Effector memory CD8-positive, alpha-beta T cell (primary cell): Measurements from ENCODE around the gene PARVA.

Source experiments
- ATAC-seq: fragments of 150-1000 bp; cut with Tn5 transposase; replicated peaks from 2 replicates; pipeline ENCODE4 v1.10.0; 2021; ENCODE audit warnings: mild to moderate bottlenecking, moderate library complexity
- DNase-seq, 3 experiments: peaks; one replicate each; pipeline ENCODE4 v3.0.0; 2021
- H3K27ac Mint-ChIP-seq, 2 donors: one replicate each; pipeline ENCODE4 v1.8.0; 2022; ENCODE audit warnings: mild to moderate bottlenecking in 2 of 2, mixed read lengths in 2 of 2, moderate library complexity in 2 of 2
- H3K27me3 Mint-ChIP-seq, 2 donors: one replicate each; pipeline ENCODE4 v1.8.0; 2022; ENCODE audit warnings: mixed read lengths in 2 of 2
- H3K36me3 Mint-ChIP-seq: one replicate; pipeline ENCODE4 v1.8.0; 2022; ENCODE audit warnings: mild to moderate bottlenecking, moderate library complexity, mixed read lengths; ENCODE audit not compliant: insufficient read depth
- H3K4me1 Mint-ChIP-seq, 2 donors: one replicate each; pipeline ENCODE4 v1.8.0; 2022; ENCODE audit warnings: low read depth in 2 of 2, mixed read lengths in 2 of 2
- H3K4me3 Mint-ChIP-seq, 2 donors: one replicate each; pipeline ENCODE4 v1.8.0; 2022; ENCODE audit warnings: mild to moderate bottlenecking in 2 of 2, mixed read lengths in 2 of 2, moderate library complexity in 2 of 2
- H3K9me3 Mint-ChIP-seq, 2 donors: one replicate each; pipeline ENCODE4 v1.8.0; 2022; ENCODE audit warnings: mixed read lengths in 2 of 2

The PARVA gene

DNA sequence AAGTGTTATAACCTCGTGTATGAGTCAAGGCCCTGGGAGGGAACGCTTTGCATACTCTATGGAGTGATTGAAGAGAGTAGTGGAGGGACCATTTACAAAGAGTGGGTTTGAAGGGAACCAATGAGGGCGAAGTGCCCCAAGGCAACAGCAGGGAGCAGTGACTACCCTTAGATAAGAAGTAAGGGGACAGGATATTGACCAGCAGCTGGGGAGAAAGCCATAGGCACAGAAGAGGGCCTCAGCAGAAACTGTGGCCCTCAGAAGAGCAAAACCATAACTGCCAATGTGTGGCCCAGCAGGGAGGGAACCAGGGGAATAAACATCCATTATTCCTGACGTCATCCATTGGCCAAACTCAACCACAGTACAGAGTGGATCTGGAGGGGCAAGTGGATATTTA, 24.7 kb downstream of the PARVA start:
- H3K27me3 Mint-ChIP-seq, result peaks cover 0 to 9% of the 10 kb centered on the region in 2 donors
- H3K4me3 Mint-ChIP-seq, result no peak overlapping the region
- no peaks in the 10 kb centered on the region for H3K9me3 Mint-ChIP-seq
- peaks cover 0 to 1% of the 10 kb centered on the region in 2 donors for H3K4me1 Mint-ChIP-seq
- H3K36me3 Mint-ChIP-seq, result no peaks in the 10 kb centered on the region
- no peak for ATAC-seq
- H3K27ac Mint-ChIP-seq, result no peak overlapping the region
- no peak for DNase-seq

DNA sequence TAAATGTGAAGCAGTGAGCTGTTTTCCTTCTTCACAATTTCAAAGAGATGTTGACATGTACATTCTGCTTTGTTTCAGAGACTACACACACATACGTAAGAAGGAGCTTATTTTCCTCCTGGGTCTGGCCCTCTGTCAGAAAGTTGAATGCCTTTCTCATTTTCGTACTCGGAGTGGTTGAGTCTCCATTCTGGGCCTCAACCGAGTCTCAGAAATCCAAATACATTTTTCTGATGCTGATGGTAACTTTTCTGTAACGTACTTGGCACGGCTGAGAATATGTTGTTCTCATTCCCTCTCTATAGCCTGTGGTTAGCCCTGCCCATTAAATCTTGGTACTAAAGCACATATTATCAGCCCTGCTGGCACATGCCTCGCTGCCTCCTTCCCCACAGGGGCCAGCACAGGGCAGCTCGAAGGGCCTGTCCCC, 25.3 kb downstream of the PARVA start:
- H3K27ac Mint-ChIP-seq, result no peak overlapping the region
- no peak overlapping the region for H3K4me3 Mint-ChIP-seq
- peaks cover 0 to 1% of the 10 kb centered on the region in 2 donors for H3K4me1 Mint-ChIP-seq
- DNase-seq, result no peak
- no peaks in the 10 kb centered on the region for H3K9me3 Mint-ChIP-seq
- H3K36me3 Mint-ChIP-seq, result no peaks in the 10 kb centered on the region
- peaks cover 3 to 15% of the 10 kb centered on the region in 2 donors for H3K27me3 Mint-ChIP-seq
- no peak for ATAC-seq

DNA sequence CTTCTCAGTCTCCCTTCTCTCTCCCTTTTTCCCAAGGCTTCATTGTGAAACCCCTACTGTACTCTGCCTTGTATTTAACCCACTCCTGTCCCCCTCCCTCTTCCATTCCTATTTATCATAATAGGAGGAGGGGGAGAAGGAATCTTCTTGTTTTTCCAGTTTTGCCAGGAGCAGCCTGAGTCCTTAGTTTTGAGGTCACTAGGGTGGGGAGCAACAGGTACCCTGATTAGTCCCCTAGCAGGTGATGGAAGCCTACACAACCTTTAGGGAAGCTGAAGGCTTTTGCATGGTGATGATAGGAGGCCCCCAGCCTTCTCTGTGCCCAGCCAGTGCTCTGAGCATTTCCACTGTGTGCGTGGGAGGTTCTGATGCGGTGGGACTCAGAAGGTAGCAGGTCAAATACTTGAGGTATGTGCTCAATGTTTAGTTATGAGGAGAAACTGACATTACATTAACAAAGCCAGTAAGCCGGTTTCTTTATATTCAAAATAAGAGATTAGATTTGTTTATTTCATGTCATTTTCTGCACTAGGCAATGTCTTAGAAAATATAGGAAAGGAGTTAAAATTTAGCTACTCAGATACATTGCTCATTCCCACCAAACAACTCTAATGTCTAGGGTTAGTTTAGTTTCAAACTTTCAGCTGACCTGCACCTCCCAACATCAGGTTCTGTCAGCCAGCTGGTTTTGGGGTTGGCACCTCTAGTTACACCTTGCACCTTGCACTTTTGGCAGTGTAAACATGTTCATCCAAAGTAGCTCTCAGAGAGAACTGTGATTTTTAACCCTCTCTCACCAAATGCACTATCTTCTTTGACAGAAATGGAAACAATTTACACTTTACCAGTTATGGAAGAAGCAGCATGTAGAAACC, 26.0 kb downstream of the PARVA start:
- H3K4me3 Mint-ChIP-seq, result no peak overlapping the region
- ATAC-seq, result no peak
- H3K27ac Mint-ChIP-seq, result no peak overlapping the region

DNA sequence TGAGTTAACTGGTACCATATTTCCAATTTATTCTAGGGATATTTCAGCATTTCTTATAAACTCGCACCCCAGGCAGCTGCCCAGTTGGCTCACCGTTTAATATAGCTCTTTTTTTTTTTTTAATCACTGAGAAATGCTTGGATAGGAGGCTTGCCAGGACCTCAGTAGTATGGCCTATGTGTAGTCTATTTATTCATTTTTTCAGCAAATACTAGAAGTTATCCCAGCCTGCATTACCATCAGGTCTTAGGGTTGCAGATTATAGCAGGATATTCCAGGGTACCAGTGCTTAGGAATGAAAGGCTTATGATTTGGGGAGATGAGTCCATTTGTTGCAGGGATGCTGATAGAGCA, 26.6 kb downstream of the PARVA start:
- Mint-ChIP-seq H3K4me3 (no peak overlapping the region), H3K9me3 (no peaks in the 10 kb centered on the region), H3K27ac (no peak overlapping the region), H3K27me3 (peaks cover 15 to 23% of the 10 kb centered on the region in 2 donors), H3K36me3 (no peaks in the 10 kb centered on the region), H3K4me1 (peaks cover 0 to 1% of the 10 kb centered on the region in 2 donors)
- DNase-seq (no peak), ATAC-seq (no peak)

More for the DNA sequence above, 26.0 kb downstream of the PARVA start:
- Mint-ChIP-seq H3K4me1 (peaks cover 0 to 1% of the 10 kb centered on the region in 2 donors), H3K36me3 (no peaks in the 10 kb centered on the region), H3K27me3 (peaks cover 9 to 22% of the 10 kb centered on the region in 2 donors), H3K9me3 (no peaks in the 10 kb centered on the region)
- no peak for DNase-seq

DNA sequence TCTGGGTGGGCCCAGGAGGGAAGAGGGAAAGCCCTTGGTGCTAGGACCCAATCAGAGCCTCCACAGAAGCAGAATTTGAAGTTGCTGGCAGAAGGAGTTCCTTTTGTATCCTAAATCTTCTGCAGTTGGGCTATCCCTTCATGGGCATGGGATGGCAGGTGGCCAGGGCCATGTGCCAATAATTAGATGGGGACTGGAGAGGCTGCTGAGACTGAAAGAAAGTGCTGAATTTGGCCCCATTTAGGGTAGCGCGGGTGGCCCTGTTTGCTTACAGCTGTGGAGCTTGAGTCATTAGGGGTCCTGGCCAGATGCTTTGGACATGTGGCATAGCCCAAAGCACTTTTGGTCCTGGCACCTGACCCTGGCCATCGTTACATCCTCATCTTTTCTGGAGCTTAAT, 27.1 kb downstream of the PARVA start:
- Mint-ChIP-seq H3K36me3 (no peaks in the 10 kb centered on the region), H3K27me3 (peaks cover 20 to 23% of the 10 kb centered on the region in 2 donors), H3K9me3 (no peaks in the 10 kb centered on the region), H3K27ac (no peak overlapping the region), H3K4me3 (no peak overlapping the region), H3K4me1 (peaks cover 0 to 1% of the 10 kb centered on the region in 2 donors)
- DNase-seq (no peak), ATAC-seq (no peak)

DNA sequence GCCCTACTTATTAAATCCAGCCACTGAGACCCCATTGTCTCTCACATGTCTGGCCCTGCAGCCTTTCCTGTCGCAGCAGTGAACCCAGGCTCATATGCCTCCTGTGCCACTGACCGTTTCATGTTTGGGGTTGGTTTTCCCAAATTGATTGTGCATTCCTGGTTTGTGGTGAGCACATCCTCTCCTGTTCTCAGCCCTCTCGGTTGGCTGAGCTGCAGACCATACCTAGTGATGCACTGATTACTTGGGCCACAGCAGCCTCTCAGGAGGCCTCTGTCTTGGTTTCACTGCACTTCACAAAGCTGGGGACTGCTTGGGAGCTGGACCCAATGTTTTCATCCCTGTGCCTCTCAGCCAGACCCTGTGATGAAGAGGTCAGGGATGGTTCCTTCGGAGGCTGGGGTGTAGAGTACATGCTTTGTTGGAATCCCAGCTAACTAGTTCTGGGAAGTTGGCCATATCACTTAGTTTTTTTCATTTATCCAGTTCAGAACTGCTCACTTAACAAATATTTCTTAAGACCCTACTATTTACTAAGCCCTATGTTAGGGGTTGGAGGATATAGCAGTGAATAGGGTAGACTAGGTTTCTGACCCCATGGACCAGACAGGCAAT, 30.9 kb downstream of the PARVA start:
- ATAC-seq (no peak), DNase-seq (no peak)
- no peak overlapping the region for H3K4me3 Mint-ChIP-seq
- H3K27ac Mint-ChIP-seq, result no peak overlapping the region
- H3K27me3 Mint-ChIP-seq, result peaks cover 32 to 48% of the 10 kb centered on the region in 2 donors
- H3K4me1 Mint-ChIP-seq, result no peaks in the 10 kb centered on the region
- no peaks in the 10 kb centered on the region for H3K36me3 Mint-ChIP-seq
- H3K9me3 Mint-ChIP-seq, result no peaks in the 10 kb centered on the region

DNA sequence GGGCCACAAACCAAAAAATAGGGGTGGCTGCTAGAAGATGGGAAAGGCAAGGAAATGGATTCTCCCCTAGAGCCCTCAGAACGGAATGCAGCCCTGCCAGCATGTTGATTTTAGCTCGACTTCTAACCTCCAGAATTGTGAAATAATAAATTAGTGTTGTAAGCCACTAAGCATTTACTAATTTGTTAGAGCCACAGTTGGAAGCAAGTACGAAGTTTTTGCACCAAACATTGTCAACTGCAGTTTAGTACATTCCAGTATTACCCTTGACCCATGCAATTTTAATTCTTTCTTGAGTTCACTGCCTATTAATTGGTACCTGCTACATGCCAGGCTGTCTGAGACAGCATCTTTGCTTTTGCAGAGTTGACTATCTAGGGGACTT, 32.2 kb downstream of the PARVA start:
- no peak overlapping the region for H3K27ac Mint-ChIP-seq
- ATAC-seq (no peak), DNase-seq (no peak)
- H3K4me1 Mint-ChIP-seq, result no peaks in the 10 kb centered on the region
- H3K27me3 Mint-ChIP-seq, result peaks cover 32 to 62% of the 10 kb centered on the region in 2 donors
- no peaks in the 10 kb centered on the region for H3K36me3 Mint-ChIP-seq
- H3K4me3 Mint-ChIP-seq, result no peak overlapping the region
- no peaks in the 10 kb centered on the region for H3K9me3 Mint-ChIP-seq

DNA sequence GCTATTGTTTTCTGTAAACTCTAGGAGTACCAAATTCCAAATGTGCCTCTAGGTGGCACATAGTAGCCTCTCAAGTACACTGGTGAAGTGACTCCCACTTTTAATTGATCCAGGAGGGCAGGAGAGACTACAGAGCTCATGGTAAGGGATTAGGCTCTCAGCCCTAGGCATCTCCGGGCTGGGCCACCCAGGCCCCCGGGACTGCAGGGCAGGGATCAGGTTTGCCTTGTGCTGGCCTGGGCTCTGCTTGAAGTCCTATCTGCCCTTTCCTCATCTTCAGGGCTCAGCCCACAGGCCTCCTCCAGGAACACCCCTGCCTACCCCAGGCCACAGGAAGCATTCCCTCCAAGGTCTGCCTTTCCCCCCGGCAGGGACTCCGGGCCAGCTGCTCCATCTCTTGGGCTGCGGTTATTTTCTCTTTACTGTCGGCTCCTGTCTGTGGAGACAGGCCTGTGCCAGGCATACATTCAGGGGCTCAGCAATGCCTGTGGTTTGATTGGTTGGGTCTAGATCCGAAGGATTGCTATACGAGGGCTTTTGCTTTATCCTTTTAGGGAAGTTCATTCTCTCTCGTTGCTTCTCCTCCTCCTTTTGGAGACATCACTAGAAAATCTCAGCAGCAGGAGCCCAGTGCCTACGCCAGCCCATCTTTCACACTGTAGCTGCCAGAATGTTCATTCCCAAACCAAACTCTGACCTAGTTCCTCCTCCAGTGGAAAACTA, 32.8 kb downstream of the PARVA start:
- no peaks in the 10 kb centered on the region for H3K9me3 Mint-ChIP-seq
- ATAC-seq, result no peak

DNA sequence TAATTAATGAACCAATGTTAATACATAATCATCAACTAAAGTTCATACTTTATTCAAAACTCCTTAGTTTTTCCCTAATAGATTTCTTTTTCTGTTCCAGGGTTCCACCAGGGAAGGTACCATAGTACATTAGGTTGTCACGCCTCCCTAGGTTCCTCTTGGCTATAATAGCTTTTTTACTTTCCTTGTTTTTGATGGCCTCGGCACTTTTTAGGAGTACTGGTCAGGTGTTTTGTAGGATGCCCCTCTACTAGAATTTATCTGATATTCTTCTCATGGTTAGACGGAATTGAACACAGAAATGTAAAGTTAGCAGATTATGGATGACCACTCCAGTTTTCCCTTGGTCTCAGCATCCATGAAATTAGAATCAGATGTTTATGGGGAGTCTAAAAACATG, 34.0 kb downstream of the PARVA start:
- peaks cover 36 to 68% of the 10 kb centered on the region in 2 donors for H3K27me3 Mint-ChIP-seq
- no peak for ATAC-seq
- no peak overlapping the region for H3K27ac Mint-ChIP-seq
- H3K36me3 Mint-ChIP-seq, result no peaks in the 10 kb centered on the region
- no peak overlapping the region for H3K4me3 Mint-ChIP-seq
- no peaks in the 10 kb centered on the region for H3K9me3 Mint-ChIP-seq
- no peaks in the 10 kb centered on the region for H3K4me1 Mint-ChIP-seq
- no peak for DNase-seq

More for the DNA sequence above, 32.8 kb downstream of the PARVA start:
- H3K27me3 Mint-ChIP-seq, result peaks cover 32 to 67% of the 10 kb centered on the region in 2 donors
- H3K4me3 Mint-ChIP-seq, result no peak overlapping the region
- H3K27ac Mint-ChIP-seq, result no peak overlapping the region
- H3K4me1 Mint-ChIP-seq, result no peaks in the 10 kb centered on the region
- H3K36me3 Mint-ChIP-seq, result no peaks in the 10 kb centered on the region
- DNase-seq, result no peak

DNA sequence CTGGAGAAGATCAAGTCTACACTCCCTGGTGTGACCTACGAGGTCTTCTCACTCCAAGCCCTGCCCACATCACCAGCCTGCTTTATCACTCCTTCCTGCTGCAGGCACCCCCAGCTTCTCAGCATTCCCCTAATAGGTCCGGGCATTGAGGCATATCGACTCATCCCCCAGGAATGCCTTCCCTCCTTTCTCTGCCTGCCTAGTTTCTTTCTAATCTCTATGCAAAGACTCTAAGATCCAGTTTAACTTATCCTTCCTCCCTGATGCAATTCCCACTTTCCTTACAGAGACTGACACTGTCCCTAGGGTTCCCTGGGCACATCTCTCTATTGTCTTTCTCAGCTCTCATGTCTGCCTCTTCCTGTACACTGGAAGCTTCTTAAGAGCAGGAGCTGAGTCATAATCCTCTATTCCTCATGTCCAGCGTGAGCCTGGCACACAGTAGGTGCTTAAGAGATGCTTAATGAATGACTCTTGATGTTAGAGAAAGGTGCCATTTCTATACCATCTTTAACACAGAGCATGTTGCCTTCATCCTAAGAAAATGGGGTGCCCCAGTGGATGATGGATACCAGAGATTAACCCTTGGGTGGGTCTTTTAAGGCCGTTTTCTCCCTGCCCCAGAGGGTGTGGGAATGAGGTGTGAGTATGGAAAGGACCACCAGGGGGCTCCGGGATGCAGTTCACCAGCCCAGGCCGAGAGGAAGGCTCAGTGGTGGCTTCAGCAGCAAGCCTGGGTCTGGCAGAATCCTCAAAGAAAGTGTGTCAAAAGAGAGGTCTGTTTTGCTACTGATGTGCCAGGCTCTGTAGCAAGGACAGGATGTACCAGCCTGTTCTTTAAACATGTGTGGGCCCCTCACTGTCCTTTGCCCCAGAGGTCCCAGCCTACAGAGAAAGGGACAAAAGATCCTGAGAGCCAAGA, 34.7 kb downstream of the PARVA start:
- no peaks in the 10 kb centered on the region for H3K36me3 Mint-ChIP-seq
- ATAC-seq (no peak), DNase-seq (no peak)
- no peaks in the 10 kb centered on the region for H3K4me1 Mint-ChIP-seq
- H3K9me3 Mint-ChIP-seq, result no peaks in the 10 kb centered on the region
- no peak overlapping the region for H3K27ac Mint-ChIP-seq
- no peak overlapping the region for H3K4me3 Mint-ChIP-seq
- peaks cover 37 to 68% of the 10 kb centered on the region in 2 donors for H3K27me3 Mint-ChIP-seq

DNA sequence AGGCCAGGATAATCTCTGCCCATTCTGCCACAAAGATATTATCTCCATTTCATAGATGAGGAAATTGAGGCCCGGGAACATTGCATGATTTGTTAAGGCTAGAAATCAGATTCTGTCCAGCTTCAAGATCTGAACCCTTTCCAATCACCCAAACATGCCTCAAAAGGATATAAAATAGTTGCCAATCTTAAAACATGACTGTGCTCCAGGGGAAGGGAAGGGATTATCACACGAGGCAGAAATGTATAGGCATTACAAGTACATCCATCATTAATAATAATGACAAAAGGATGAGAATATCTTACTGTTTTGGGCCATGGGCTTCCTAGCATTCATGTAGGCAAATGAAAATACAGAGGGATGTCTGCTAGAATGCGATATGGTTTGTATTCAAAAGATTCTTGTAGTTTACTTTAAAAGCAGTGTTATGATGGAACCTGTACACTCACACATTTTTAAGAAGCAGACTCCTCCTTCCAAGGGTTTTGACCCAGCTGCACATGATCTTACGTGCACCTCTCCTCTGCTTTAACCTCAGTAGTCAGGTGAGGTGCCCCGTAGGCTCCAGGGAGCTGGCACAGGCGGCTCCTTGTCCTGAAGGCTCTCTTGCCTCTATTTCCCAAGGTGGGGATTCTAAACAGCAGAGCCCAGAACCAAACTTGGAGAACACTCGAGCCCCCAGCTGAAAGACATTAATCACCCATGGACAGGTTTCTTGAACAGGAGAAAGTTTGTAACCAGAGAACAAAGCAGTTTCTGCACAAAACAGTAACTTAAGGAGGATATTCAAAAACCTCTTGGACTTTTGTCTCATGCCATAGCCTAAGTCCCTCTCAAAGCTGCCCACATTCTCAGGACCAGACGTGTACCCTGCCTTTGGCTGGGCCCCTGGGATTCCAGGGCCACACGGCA, 36.0 kb downstream of the PARVA start:
- H3K4me3 Mint-ChIP-seq, result no peak overlapping the region
- ATAC-seq (no peak), DNase-seq (no peak)
- H3K9me3 Mint-ChIP-seq, result no peaks in the 10 kb centered on the region
- peaks cover 24 to 59% of the 10 kb centered on the region in 2 donors for H3K27me3 Mint-ChIP-seq
- no peaks in the 10 kb centered on the region for H3K4me1 Mint-ChIP-seq
- no peaks in the 10 kb centered on the region for H3K36me3 Mint-ChIP-seq
- no peak overlapping the region for H3K27ac Mint-ChIP-seq

DNA sequence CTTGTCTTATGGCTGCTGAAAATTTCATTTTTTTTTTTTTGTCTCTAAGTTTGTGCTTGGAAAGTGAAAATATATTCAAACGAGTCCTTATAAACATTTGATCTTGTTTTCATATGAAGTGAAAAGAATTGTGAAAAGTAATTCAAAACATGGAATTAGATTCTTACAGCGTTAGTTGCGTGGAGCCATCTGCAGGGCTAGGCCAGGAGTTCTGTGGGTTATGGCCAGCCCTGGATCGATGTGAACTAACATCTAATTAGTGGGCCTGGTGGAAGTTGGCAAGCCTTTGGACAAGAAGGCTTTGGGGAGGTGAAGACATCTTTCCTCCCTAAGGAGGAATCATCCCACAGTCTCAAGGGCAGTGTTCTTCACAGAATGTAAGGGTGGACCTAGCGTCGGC, 37.2 kb downstream of the PARVA start:
- peaks cover 23 to 47% of the 10 kb centered on the region in 2 donors for H3K27me3 Mint-ChIP-seq
- H3K4me1 Mint-ChIP-seq, result no peaks in the 10 kb centered on the region
- no peaks in the 10 kb centered on the region for H3K9me3 Mint-ChIP-seq
- H3K36me3 Mint-ChIP-seq, result no peaks in the 10 kb centered on the region
- DNase-seq, result no peak
- no peak for ATAC-seq
- no peak overlapping the region for H3K4me3 Mint-ChIP-seq
- H3K27ac Mint-ChIP-seq, result peak overlapping the region in 1 of 2 donors; percentile 9
